Measurements from ENCODE around the gene NEGR1. TPM values are rescaled to one million over a fixed set of nuclear protein-coding genes. Genes with fewer than 3 reads are reported as not detected.

Gene NEGR1
- total and polyA plus RNA-seq, 2 donors (not counting 3 experiments of a cell fraction or from before 2014, with no cell fraction given) = 6.8 to 21.8 TPM

DNA sequence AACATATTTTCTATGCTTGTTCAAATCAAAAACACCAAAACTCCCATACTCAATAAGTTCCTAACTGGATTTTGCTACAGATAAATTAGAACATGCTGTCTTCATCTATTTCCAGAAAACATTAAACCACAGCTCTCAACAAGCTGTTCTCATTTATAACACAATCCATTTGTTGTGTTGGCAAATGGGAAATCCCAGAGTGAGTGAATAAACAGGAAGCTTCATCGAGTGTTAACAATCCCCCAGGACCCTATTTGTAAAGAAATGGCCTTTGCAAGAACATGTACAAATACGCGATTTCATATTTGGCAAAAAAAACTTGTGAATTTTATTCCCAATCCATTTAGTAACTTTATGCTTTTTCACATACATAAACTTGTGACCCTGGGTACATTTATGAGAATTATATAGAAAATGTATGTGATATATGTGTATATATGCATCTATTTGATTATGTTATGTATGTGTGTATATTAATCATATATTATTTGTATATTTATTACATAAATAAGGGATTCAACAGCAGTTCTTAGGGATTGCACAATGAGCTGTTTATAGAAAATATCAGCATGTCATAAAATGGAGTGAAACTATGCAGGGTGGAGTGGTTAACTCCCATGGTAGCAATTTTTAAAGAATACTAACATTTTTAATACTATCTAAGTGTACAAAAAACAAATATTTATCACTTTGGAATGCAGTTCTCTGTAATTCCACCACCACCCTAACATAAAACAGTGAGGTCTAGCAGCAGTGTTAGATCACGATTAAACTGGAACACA is 160.0 kb downstream of the NEGR1 start:
- no peaks in the 10 kb centered on the region for H4K20me1 ChIP-seq (replicated peaks; ENCODE audit: control insufficient read depth, extremely low read depth, insufficient read depth, low read length)
- intact Hi-C loops (cut with micrococcal nuclease) (no loop called here), dilution Hi-C loops (cut with MboI; ENCODE audit: extremely low pct_ligation_motif_present, low sequenced_read_pairs) (no loop called here)
- ChIA-PET CTCF (no interaction called here), POLR2A (no interaction called here)
- no peaks in the 10 kb centered on the region for H3K27me3 ChIP-seq (ENCODE audit: control insufficient read depth in 2 of 2, insufficient read depth in 2 of 2, low read length in 2 of 2)
- H3K4me2 ChIP-seq (ENCODE audit: insufficient read depth, low read length) = no peak overlapping the region
- H3K4me1 ChIP-seq (ENCODE audit: control insufficient read depth, extremely low read depth, insufficient read depth, low read length) = no peaks in the 10 kb centered on the region
- H3K9ac ChIP-seq (replicated peaks; ENCODE audit: extremely low read depth, insufficient read depth, low read length) = no peak overlapping the region
- TF ChIP-seq, protein P1, sequence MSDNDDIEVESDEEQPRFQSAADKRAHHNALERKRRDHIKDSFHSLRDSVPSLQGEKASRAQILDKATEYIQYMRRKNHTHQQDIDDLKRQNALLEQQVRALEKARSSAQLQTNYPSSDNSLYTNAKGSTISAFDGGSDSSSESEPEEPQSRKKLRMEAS (IDR thresholded peaks at IDR 0.05; ENCODE audit: insufficient read depth, insufficient read length) = no peak
- TF ChIP-seq JUN (IDR thresholded peaks at IDR 0.05; ENCODE audit: borderline replicate concordance, insufficient read depth, insufficient read length, low read depth) (no peak), FOS (IDR thresholded peaks at IDR 0.05; ENCODE audit: borderline replicate concordance, insufficient read depth, low read length) (no peak), POLR2A (IDR thresholded peaks at IDR 0.05; ENCODE audit: low read depth, low read length) (no peak), EZH2 (IDR thresholded peaks at IDR 0.05; ENCODE audit: borderline replicate concordance, low read depth, low read length, severe bottlenecking) (no peak), GATA2 (IDR thresholded peaks at IDR 0.05; ENCODE audit: insufficient read depth, insufficient read length, low read depth, low read length) (no peak), POLR2AphosphoS5 (IDR thresholded peaks at IDR 0.05; ENCODE audit: insufficient read depth, low read depth, low read length) (no peak), MYC (IDR thresholded peaks at IDR 0.05; ENCODE audit: low read depth, low read length) (no peak)
- TF ChIP-seq, protein P2, sequence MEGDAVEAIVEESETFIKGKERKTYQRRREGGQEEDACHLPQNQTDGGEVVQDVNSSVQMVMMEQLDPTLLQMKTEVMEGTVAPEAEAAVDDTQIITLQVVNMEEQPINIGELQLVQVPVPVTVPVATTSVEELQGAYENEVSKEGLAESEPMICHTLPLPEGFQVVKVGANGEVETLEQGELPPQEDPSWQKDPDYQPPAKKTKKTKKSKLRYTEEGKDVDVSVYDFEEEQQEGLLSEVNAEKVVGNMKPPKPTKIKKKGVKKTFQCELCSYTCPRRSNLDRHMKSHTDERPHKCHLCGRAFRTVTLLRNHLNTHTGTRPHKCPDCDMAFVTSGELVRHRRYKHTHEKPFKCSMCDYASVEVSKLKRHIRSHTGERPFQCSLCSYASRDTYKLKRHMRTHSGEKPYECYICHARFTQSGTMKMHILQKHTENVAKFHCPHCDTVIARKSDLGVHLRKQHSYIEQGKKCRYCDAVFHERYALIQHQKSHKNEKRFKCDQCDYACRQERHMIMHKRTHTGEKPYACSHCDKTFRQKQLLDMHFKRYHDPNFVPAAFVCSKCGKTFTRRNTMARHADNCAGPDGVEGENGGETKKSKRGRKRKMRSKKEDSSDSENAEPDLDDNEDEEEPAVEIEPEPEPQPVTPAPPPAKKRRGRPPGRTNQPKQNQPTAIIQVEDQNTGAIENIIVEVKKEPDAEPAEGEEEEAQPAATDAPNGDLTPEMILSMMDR (IDR thresholded peaks at IDR 0.05; ENCODE audit: extremely low read depth in 1 of 2, insufficient read depth in 1 of 2, low read depth in 1 of 2, low read length in 2 of 2) = no peak
- H3K27ac ChIP-seq (ENCODE audit: insufficient read depth, low read depth, low read length) = no peak overlapping the region
- H3K9me3 ChIP-seq (replicated peaks; ENCODE audit: control insufficient read depth, insufficient read depth, low read length) = no peaks in the 10 kb centered on the region
- FAIRE-seq (no peak), DNase-seq (ENCODE audit: low read depth, low spot score) (no peak)
- H3K4me3 ChIP-seq (replicated peaks in 1 of 3; ENCODE audit: insufficient read depth in 1 of 3, low read depth in 1 of 3, low read length in 3 of 3) = no peak overlapping the region
- no peaks in the 10 kb centered on the region for H3K9me1 ChIP-seq (replicated peaks; ENCODE audit: control insufficient read depth, extremely low read depth, insufficient read depth, low read length)
- H3K36me3 ChIP-seq (ENCODE audit: control insufficient read depth in 2 of 2, extremely low read depth in 1 of 2, insufficient read depth in 2 of 2, low read length in 2 of 2) = no peaks in the 10 kb centered on the region
- H2AFZ ChIP-seq (ENCODE audit: low read depth, low read length) = no peak overlapping the region
- no peaks in the 10 kb centered on the region for H3K79me2 ChIP-seq (ENCODE audit: control insufficient read depth, insufficient read depth, low read length)
- no TSS peak for BruUV-seq (replicated peaks)
